ENCODE results near the gene GCFC2.
A peak's percentile ranks its signal among the peaks of the same experiment; 100 is the strongest.
"Not testable (repeated sequence)": the region's sequence is repeated elsewhere in the genome, so short reads cannot be mapped to it uniquely, and the experiment has no call there.

GCFC2 gene

GRCh38 chr2:75710577-75711253, at the start of gene GCFC2:
Gene GCFC2, minus strand, starts transcription at chr2:75710915. Its CDS starts 60 bp downstream, at chr2:75710855.
- DNase-seq (ENCODE audit: low read depth in 2 of 2) = peak; percentile 70 to 77

GRCh38 chr2:75752828-75753227, 42.1 kb upstream of the GCFC2 start:
- DNase-seq (ENCODE audit: low read depth in 2 of 2) = no peak

- DNase-seq (ENCODE audit: low read depth in 2 of 2) = no peak
Measured at GRCh38 chr2:75751824-75752468, 41.2 kb upstream of the GCFC2 start.

- DNase-seq (ENCODE audit: low read depth in 2 of 2) = no peak
Measured at GRCh38 chr2:75751360-75751759, 40.6 kb upstream of the GCFC2 start.

- no peak for DNase-seq (ENCODE audit: low read depth in 2 of 2)
Measured at GRCh38 chr2:75737961-75738360, 27.2 kb upstream of the GCFC2 start.

GRCh38 chr2:75736276-75736675, 25.6 kb upstream of the GCFC2 start:
- no peak for DNase-seq (ENCODE audit: low read depth in 2 of 2)

GRCh38 chr2:75729861-75730260, 19.1 kb upstream of the GCFC2 start:
- no peak for DNase-seq (ENCODE audit: low read depth in 2 of 2)

GRCh38 chr2:75728614-75729419, 18.1 kb upstream of the GCFC2 start:
- DNase-seq (ENCODE audit: low read depth in 2 of 2) = no peak

- no peak for DNase-seq (ENCODE audit: low read depth in 2 of 2)
Measured at GRCh38 chr2:75722687-75723086, 12.0 kb upstream of the GCFC2 start.

GRCh38 chr2:75720525-75720924, 9.8 kb upstream of the GCFC2 start:
- no peak for DNase-seq (ENCODE audit: low read depth in 2 of 2)

GRCh38 chr2:75719616-75720015, 8.9 kb upstream of the GCFC2 start:
- no peak for DNase-seq (ENCODE audit: low read depth in 2 of 2)

- no peak for DNase-seq (ENCODE audit: low read depth in 2 of 2)
Measured at GRCh38 chr2:75716406-75716805, 5.7 kb upstream of the GCFC2 start.

- DNase-seq (ENCODE audit: low read depth in 2 of 2) = not testable (repeated sequence)
Measured at GRCh38 chr2:75711590-75711989, 875 bp upstream of the GCFC2 start.

GRCh38 chr2:75710220-75710576, 517 bp downstream of the GCFC2 start:
- peak in 1 of 2 experiments; percentile 10 for DNase-seq (ENCODE audit: low read depth in 2 of 2)

- no peak for DNase-seq (ENCODE audit: low read depth in 2 of 2)
Measured at GRCh38 chr2:75709297-75709696, 1.4 kb downstream of the GCFC2 start.

GRCh38 chr2:75707901-75708300, 2.8 kb downstream of the GCFC2 start:
- DNase-seq (ENCODE audit: low read depth in 2 of 2) = no peak

- DNase-seq (ENCODE audit: low read depth in 2 of 2) = no peak
Measured at GRCh38 chr2:75705921-75706320, 4.8 kb downstream of the GCFC2 start.

- no peak for DNase-seq (ENCODE audit: low read depth in 2 of 2)
Measured at GRCh38 chr2:75703589-75704287, 7.0 kb downstream of the GCFC2 start.

- DNase-seq (ENCODE audit: low read depth in 2 of 2) = no peak
Measured at GRCh38 chr2:75702593-75702992, 8.1 kb downstream of the GCFC2 start.

GRCh38 chr2:75698918-75699317, 11.8 kb downstream of the GCFC2 start:
- no peak for DNase-seq (ENCODE audit: low read depth in 2 of 2)

- DNase-seq (ENCODE audit: low read depth in 2 of 2) = no peak
Measured at GRCh38 chr2:75688196-75688595, 22.5 kb downstream of the GCFC2 start.

- not testable (repeated sequence) for DNase-seq (ENCODE audit: low read depth in 2 of 2)
Measured at GRCh38 chr2:75683430-75683829, 27.3 kb downstream of the GCFC2 start.

Data from fibroblast of skin of left quadriceps (primary cell).